Tibial nerve (tissue), 4 donors: ENCODE results near the gene FAS.

Source experiments
- EP300 ChIP-seq, 2 donors: sonication (generic); formaldehyde crosslinking; IDR thresholded peaks; one replicate each; pipeline ENCODE4 v1.6.1; 2017; ENCODE audit warnings: antibody characterized with exemption in 2 of 2, mild to moderate bottlenecking in 1 of 2
- POLR2A ChIP-seq, 2 donors: fragments of 450-650 bp; IDR thresholded peaks; one replicate each; pipeline ENCODE4 v1.6.1; 2017; ENCODE audit warnings: antibody characterized with exemption in 2 of 2, mild to moderate bottlenecking in 2 of 2, moderate library complexity in 2 of 2
- TF ChIP-seq, protein P1 (sequence below), 5 experiments: fragments of 200-600 bp in 3 of 5; fragments of 450-650 bp in 2 of 5; sonication (generic) in 3 of 5; IDR thresholded peaks; one replicate each; pipeline ENCODE4 v1.5.1; 2016 to 2019; ENCODE audit warnings: antibody characterized with exemption in 5 of 5, mild to moderate bottlenecking in 3 of 5, moderate library complexity in 2 of 5

GRCh38 chr10:88995156-88995876 is 4.7 kb downstream of the FAS start:
- TF ChIP-seq, protein P1, sequence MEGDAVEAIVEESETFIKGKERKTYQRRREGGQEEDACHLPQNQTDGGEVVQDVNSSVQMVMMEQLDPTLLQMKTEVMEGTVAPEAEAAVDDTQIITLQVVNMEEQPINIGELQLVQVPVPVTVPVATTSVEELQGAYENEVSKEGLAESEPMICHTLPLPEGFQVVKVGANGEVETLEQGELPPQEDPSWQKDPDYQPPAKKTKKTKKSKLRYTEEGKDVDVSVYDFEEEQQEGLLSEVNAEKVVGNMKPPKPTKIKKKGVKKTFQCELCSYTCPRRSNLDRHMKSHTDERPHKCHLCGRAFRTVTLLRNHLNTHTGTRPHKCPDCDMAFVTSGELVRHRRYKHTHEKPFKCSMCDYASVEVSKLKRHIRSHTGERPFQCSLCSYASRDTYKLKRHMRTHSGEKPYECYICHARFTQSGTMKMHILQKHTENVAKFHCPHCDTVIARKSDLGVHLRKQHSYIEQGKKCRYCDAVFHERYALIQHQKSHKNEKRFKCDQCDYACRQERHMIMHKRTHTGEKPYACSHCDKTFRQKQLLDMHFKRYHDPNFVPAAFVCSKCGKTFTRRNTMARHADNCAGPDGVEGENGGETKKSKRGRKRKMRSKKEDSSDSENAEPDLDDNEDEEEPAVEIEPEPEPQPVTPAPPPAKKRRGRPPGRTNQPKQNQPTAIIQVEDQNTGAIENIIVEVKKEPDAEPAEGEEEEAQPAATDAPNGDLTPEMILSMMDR (IDR thresholded peaks at IDR 0.05), result no peak
- TF ChIP-seq POLR2A (IDR thresholded peaks at IDR 0.05) (no peak), EP300 (IDR thresholded peaks at IDR 0.05) (no peak)
